GM10266 (cell line): ENCODE data around the gene NRAP.

Source experiments
- DNase-seq: peaks from one replicate; pipeline ENCODE4 v3.0.0; 2012; ENCODE audit errors: extremely low spot score
- TF ChIP-seq, protein P1 (sequence below): IDR thresholded peaks from 2 replicates; pipeline ENCODE4 v1.5.1; 2012; ENCODE audit warnings: mild to moderate bottlenecking, low read depth; ENCODE audit not compliant: control insufficient read depth, insufficient read depth; ENCODE audit errors: missing control alignments

The NRAP gene

DNA sequence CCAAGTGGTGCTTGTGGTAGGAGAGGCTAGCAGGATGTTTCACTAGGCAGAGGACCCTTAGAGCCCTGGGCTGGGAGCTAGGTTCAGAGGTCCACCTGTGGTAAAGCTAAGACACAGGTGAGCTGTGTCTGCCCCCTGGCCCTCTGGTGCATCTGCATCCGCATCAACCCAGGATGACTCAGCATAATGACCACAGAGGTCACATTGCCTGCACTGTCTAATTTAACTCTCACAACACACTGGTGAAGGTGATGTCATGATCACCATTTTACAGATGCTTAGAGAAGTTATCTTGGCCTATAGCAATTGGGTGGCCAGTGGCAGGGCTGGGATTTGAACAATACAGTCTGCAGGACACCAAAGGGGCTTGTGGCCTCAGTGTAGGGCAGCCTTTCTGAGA lies 77.9 kb downstream of the NRAP start:
- no peak for DNase-seq
- TF ChIP-seq, protein P1, sequence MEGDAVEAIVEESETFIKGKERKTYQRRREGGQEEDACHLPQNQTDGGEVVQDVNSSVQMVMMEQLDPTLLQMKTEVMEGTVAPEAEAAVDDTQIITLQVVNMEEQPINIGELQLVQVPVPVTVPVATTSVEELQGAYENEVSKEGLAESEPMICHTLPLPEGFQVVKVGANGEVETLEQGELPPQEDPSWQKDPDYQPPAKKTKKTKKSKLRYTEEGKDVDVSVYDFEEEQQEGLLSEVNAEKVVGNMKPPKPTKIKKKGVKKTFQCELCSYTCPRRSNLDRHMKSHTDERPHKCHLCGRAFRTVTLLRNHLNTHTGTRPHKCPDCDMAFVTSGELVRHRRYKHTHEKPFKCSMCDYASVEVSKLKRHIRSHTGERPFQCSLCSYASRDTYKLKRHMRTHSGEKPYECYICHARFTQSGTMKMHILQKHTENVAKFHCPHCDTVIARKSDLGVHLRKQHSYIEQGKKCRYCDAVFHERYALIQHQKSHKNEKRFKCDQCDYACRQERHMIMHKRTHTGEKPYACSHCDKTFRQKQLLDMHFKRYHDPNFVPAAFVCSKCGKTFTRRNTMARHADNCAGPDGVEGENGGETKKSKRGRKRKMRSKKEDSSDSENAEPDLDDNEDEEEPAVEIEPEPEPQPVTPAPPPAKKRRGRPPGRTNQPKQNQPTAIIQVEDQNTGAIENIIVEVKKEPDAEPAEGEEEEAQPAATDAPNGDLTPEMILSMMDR = no peak

DNA sequence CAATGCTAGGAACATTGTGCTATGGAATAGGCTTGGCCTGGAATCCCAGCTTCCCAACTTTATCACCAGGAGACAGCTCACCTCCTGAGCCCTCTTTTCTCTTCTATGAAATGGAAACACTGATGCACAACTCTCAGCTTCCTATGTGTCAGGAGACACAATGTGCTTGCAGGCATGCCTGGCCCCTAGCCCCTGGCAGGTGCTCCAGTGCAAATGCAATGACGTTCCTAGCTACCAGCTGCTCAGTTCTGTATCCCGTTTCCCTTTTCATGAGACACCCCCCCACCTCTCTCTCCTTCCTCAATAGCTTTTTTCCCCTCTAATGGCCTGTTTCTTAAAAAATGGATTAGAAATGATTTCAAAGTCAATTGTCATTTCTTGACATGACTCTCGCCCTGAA lies 80.3 kb downstream of the NRAP start:
- no peak for DNase-seq
- TF ChIP-seq, protein P1 = no peak

DNA sequence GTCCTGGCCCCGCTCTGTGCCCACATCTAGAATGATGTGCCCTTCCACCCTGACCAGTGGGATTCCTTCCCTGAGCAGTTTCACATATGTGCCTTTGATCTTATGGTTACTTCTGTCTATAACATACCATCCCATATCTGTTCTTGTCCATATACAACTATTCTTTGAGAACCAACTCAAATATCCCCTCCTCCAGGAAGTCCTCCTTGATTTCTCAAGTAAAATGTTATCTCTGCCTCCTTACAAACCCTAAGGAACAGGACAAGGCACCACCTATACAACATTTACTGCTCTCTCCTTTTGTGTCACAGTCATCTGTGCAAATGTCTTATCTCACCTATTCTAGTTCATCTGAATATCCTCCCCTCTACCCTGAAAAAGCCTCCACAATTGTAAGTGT lies 82.7 kb downstream of the NRAP start:
- DNase-seq = no peak
- TF ChIP-seq, protein P1 = no peak

DNA sequence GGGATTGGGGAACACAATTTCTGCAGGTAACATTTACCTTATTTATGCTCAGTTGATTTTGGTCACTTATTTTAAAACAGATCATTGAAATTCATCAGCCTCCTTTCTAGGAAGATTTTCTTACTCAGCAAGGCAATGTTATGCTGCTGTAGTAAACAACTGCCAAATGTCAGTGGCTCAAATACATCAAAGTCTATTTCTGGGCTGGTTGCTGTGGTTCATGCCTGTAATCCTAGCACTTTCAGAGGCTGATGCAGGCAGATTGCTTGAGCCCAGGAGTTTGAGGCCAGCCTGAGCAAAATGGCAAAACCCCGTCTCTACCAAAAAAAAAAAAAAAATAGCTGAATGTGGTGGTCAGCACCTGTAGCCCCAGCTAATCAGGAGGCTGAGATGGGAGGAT lies 85.1 kb downstream of the NRAP start:
- TF ChIP-seq, protein P1 = no peak
- no peak for DNase-seq

DNA sequence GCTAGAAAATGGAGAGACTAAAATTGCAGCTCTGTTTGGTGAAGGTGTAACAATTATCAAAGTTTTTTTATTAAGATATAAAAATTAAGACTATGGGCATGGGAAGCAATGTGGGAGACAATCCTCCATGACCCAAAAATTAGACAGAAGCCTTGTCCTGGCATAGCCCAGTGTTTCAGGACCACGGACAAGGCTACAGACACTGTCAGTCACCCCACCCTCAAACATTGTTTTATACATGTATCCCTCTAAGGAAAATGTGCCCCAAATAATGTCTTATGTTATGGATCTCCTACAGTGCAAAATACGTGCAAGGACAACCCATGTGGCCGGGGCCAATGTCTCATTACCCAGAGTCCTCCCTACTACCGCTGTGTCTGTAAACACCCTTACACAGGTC lies 87.0 kb downstream of the NRAP start:
- DNase-seq = no peak
- TF ChIP-seq, protein P1 = no peak

DNA sequence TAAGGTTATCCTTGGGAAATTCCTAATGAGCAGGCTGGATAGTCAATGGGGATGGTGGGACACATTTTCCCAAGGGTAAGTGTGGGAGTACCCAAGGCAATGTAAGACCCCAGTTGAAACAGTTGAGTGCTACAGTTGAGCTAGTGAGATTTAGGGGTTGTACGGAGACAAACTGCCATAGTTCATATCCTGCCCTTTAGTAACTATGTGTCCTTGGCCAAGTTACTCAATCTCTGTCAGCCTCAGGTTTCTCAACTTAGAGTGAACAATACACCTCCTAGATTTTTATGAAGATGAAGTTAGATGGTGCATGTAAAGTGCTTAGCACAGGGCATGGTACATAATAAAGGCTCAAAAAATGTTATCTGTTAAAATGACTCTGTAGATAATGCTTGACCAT lies 90.5 kb downstream of the NRAP start:
- no peak for DNase-seq
- TF ChIP-seq, protein P1 = no peak

DNA sequence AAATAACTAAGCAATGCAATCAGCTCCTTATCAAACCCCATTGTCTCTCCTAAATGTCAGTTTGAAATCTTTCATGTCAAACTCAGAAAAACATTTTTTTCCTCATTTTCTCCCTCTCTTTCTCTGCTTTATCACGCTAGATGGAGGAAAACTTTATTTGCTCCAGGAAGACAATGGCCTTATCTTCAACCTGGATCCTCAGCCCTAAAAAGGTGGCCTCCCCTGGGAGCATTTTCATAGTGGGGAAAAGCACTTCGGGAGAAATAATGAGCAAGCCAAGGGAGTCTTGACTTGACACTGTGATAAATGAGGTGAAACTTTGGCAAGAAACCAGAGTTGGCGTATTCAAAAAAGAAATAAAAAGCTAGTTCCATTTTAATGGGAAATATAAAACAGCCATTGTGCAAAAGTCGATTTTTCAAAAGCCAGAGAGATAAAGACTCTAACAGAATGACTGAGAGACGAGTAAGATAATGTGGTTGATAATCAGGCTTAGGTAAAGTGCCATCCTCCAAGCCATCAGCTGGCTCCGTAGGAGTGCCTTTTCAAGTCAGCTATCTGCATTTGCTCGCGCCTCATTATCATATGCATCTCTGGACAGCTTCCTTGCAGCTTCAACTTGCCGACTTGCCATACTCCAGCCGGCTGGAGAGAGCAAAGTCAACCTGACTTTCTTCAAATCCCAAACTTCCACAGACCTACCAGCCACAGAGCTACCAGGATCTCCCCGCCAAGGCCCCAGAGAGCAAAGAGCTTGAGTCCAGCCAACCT lies 91.1 kb downstream of the NRAP start:
- TF ChIP-seq, protein P1 = no peak
- no peak for DNase-seq
